MM.1S (cell line): ENCODE measurements around the gene WWC2.

Source experiments
- DNase-seq: peaks from one replicate; pipeline ENCODE4 v3.0.0-alpha.2; 2015
- H2AFZ ChIP-seq: fragments of 300-600 bp; sonication (generic); 2 replicates; pipeline ENCODE4 v1.6.0; 2016; ENCODE audit warnings: antibody characterized with exemption, low read length
- H3F3A ChIP-seq: fragments of 300-600 bp; sonication (generic); 2 replicates; pipeline ENCODE4 v1.6.1; 2016; ENCODE audit warnings: mild to moderate bottlenecking, antibody characterized with exemption, low read length, moderate library complexity, mixed read lengths; ENCODE audit not compliant: insufficient read depth
- H3K27ac ChIP-seq: fragments of 300-600 bp; sonication (generic); 2 replicates; pipeline ENCODE4 v1.5.1; 2016; ENCODE audit warnings: mild to moderate bottlenecking, low read length
- H3K27me3 ChIP-seq: fragments of 300-600 bp; sonication (generic); replicated peaks from 2 replicates; pipeline ENCODE4 v1.6.0; 2016; ENCODE audit warnings: low read length; ENCODE audit not compliant: insufficient read depth
- H3K36me3 ChIP-seq: fragments of 300-600 bp; sonication (generic); replicated peaks from 2 replicates; pipeline ENCODE4 v1.6.1; 2016; ENCODE audit warnings: mild to moderate bottlenecking, low read length, mixed read lengths; ENCODE audit not compliant: insufficient read depth
- H3K4me1 ChIP-seq: fragments of 300-600 bp; sonication (generic); 2 replicates; pipeline ENCODE4 v1.6.1; 2016; ENCODE audit warnings: low read length, mixed read lengths
- H3K4me2 ChIP-seq: fragments of 300-600 bp; sonication (generic); 2 replicates; pipeline ENCODE4 v1.6.0; 2016; ENCODE audit warnings: low read depth, low read length
- H3K4me3 ChIP-seq: fragments of 300-600 bp; sonication (generic); 2 replicates; pipeline ENCODE4 v1.5.1; 2016; ENCODE audit warnings: low read length, mixed read lengths
- H3K79me2 ChIP-seq: fragments of 300-600 bp; sonication (generic); 2 replicates; pipeline ENCODE4 v1.6.1; 2016; ENCODE audit warnings: mixed run types, low read length, mixed read lengths
- H3K9ac ChIP-seq: fragments of 300-600 bp; sonication (generic); 2 replicates; pipeline ENCODE4 v1.6.1; 2016; ENCODE audit warnings: low read length, mixed read lengths
- H3K9me2 ChIP-seq: fragments of 300-600 bp; sonication (generic); replicated peaks from 2 replicates; pipeline ENCODE4 v1.6.1; 2016; ENCODE audit warnings: mild to moderate bottlenecking, low read length, mixed read lengths; ENCODE audit not compliant: insufficient read depth
- H3K9me3 ChIP-seq: fragments of 300-600 bp; sonication (generic); replicated peaks from 2 replicates; pipeline ENCODE4 v1.6.1; 2016; ENCODE audit warnings: mild to moderate bottlenecking, low read length, mixed read lengths; ENCODE audit not compliant: insufficient read depth
- H4K20me1 ChIP-seq: fragments of 300-600 bp; sonication (generic); 2 replicates; pipeline ENCODE4 v1.6.1; 2016; ENCODE audit warnings: mild to moderate bottlenecking, low read length, moderate library complexity, mixed read lengths; ENCODE audit not compliant: insufficient read depth
- CTCF ChIP-seq: fragments of 300-600 bp; sonication (generic); IDR thresholded peaks from 2 replicates; pipeline ENCODE4 v1.5.1; 2016; ENCODE audit warnings: antibody characterized with exemption, low read length, mixed read lengths
- EZH2 ChIP-seq: fragments of 300-600 bp; sonication (generic); optimal IDR thresholded peaks from 2 replicates; pipeline ENCODE3; 2017; ENCODE audit warnings: low read depth, mild to moderate bottlenecking, antibody characterized with exemption, low read length, mixed read lengths
- EZH2phosphoT487 ChIP-seq: fragments of 300-600 bp; sonication (generic); IDR thresholded peaks from 2 replicates; pipeline ENCODE4 v1.6.1; 2018; ENCODE audit warnings: antibody characterized with exemption, low read length

The WWC2 gene

GRCh38 chr4:183329954-183330742 is 231.1 kb downstream of the WWC2 start:
- Histone ChIP-seq H3K9me2 (no peaks in the 10 kb centered on the region), H3K9me3 (no peaks in the 10 kb centered on the region), H3K79me2 (no peaks in the 10 kb centered on the region)

GRCh38 chr4:183330841-183331240 is 231.8 kb downstream of the WWC2 start:
- no peak overlapping the region for H3K4me2 ChIP-seq
- no peaks in the 10 kb centered on the region for H3K27me3 ChIP-seq
- H3K9ac ChIP-seq, result no peak overlapping the region
- H3K4me3 ChIP-seq, result no peak overlapping the region
- no peak overlapping the region for H3K27ac ChIP-seq
- no peaks in the 10 kb centered on the region for H3K9me3 ChIP-seq
- no peaks in the 10 kb centered on the region for H4K20me1 ChIP-seq
- H2AFZ ChIP-seq, result no peak overlapping the region
- no peaks in the 10 kb centered on the region for H3K79me2 ChIP-seq
- no peaks in the 10 kb centered on the region for H3K4me1 ChIP-seq
- TF ChIP-seq EZH2phosphoT487, result no peak
- TF ChIP-seq EZH2, result no peak
- no peak for TF ChIP-seq CTCF
- DNase-seq, result no peak
- H3K36me3 ChIP-seq, result no peaks in the 10 kb centered on the region
- no peaks in the 10 kb centered on the region for H3F3A ChIP-seq
- H3K9me2 ChIP-seq, result no peaks in the 10 kb centered on the region

More at GRCh38 chr4:183329954-183330742, 231.1 kb downstream of the WWC2 start:
- Histone ChIP-seq H3K9ac (no peak overlapping the region), H3K4me3 (no peak overlapping the region), H3K27me3 (no peaks in the 10 kb centered on the region), H3K27ac (no peak overlapping the region), H3K36me3 (no peaks in the 10 kb centered on the region), H3F3A (no peaks in the 10 kb centered on the region), H2AFZ (no peak overlapping the region), H3K4me1 (no peaks in the 10 kb centered on the region), H3K4me2 (no peak overlapping the region), H4K20me1 (no peaks in the 10 kb centered on the region)
- TF ChIP-seq CTCF, result no peak
- TF ChIP-seq EZH2phosphoT487, result no peak
- TF ChIP-seq EZH2, result no peak
- DNase-seq, result no peak

- DNase-seq, result no peak
- Histone ChIP-seq H3F3A (no peaks in the 10 kb centered on the region), H3K4me3 (no peak overlapping the region), H3K4me2 (no peak overlapping the region), H3K9me2 (no peaks in the 10 kb centered on the region), H3K27me3 (no peaks in the 10 kb centered on the region), H3K36me3 (no peaks in the 10 kb centered on the region), H3K79me2 (no peaks in the 10 kb centered on the region), H2AFZ (no peak overlapping the region), H3K4me1 (no peaks in the 10 kb centered on the region), H3K27ac (no peak overlapping the region), H4K20me1 (no peaks in the 10 kb centered on the region), H3K9me3 (no peaks in the 10 kb centered on the region), H3K9ac (no peak overlapping the region)
- no peak for TF ChIP-seq EZH2phosphoT487
- TF ChIP-seq EZH2, result no peak
- TF ChIP-seq CTCF, result no peak
Measured at GRCh38 chr4:183332447-183332846, 233.4 kb downstream of the WWC2 start.
